H9 (cell line): ENCODE results near the gene CUL4A. TPM values are rescaled to one million over a fixed set of nuclear protein-coding genes. Genes with fewer than 3 reads are reported as not detected.

Experiments
- DNase-seq: peaks from one replicate; pipeline ENCODE4 v3.0.0-alpha.2; 2017
- H2AFZ ChIP-seq: one replicate; pipeline ENCODE4 v1.6.1; 2013; ENCODE audit warnings: mild to moderate bottlenecking, low read length, control low read depth, moderate library complexity
- H2AK5ac ChIP-seq: 2 replicates; pipeline ENCODE4 v1.6.1; 2013; ENCODE audit warnings: low read length, control low read depth, mixed read lengths; ENCODE audit not compliant: insufficient read length
- H2BK120ac ChIP-seq: one replicate; pipeline ENCODE4 v1.6.1; 2013; ENCODE audit warnings: low read depth, mild to moderate bottlenecking, low read length, control low read depth, inconsistent platforms; ENCODE audit not compliant: poor library complexity, severe bottlenecking
- H2BK12ac ChIP-seq: 2 replicates; pipeline ENCODE4 v1.6.1; 2013; ENCODE audit warnings: low read length, control low read depth, mixed read lengths, low read depth; ENCODE audit not compliant: insufficient read length
- H2BK15ac ChIP-seq: 2 replicates; pipeline ENCODE4 v1.6.1; 2013; ENCODE audit warnings: low read depth, low read length, control low read depth
- H2BK20ac ChIP-seq: one replicate; pipeline ENCODE4 v1.6.1; 2013; ENCODE audit warnings: low read depth, mild to moderate bottlenecking, low read length, control low read depth, inconsistent platforms; ENCODE audit not compliant: poor library complexity, severe bottlenecking
- H2BK5ac ChIP-seq: 2 replicates; pipeline ENCODE4 v1.6.1; 2013; ENCODE audit warnings: low read length, control low read depth, mixed read lengths; ENCODE audit not compliant: insufficient read length
- H3K14ac ChIP-seq: 2 replicates; pipeline ENCODE4 v1.6.1; 2013; ENCODE audit warnings: low read length, control low read depth; ENCODE audit not compliant: insufficient read depth
- H3K18ac ChIP-seq: 2 replicates; pipeline ENCODE4 v1.6.1; 2013; ENCODE audit warnings: low read depth, mild to moderate bottlenecking, mixed read lengths, low read length, control low read depth; ENCODE audit not compliant: insufficient read length
- H3K23ac ChIP-seq: 2 replicates; pipeline ENCODE4 v1.6.1; 2013; ENCODE audit warnings: low read length, control low read depth, mixed read lengths, low read depth; ENCODE audit not compliant: insufficient read length
- H3K23me2 ChIP-seq: 2 replicates; pipeline ENCODE4 v1.6.1; 2013; ENCODE audit warnings: low read depth, mild to moderate bottlenecking, mixed read lengths, low read length, control low read depth; ENCODE audit not compliant: insufficient read length, poor library complexity, severe bottlenecking
- H3K27ac ChIP-seq: 2 replicates; pipeline ENCODE4 v1.5.1; 2013; ENCODE audit warnings: low read length, control low read depth, mixed read lengths, low read depth; ENCODE audit not compliant: insufficient read length
- H3K27me3 ChIP-seq: 2 replicates; pipeline ENCODE4 v1.6.1; 2013; ENCODE audit warnings: low read length, control low read depth, inconsistent platforms; ENCODE audit not compliant: insufficient read depth
- H3K4ac ChIP-seq: 2 replicates; pipeline ENCODE4 v1.6.1; 2013; ENCODE audit warnings: low read depth, mild to moderate bottlenecking, control low read depth, inconsistent platforms, low read length, moderate library complexity
- H3K4me1 ChIP-seq: 2 replicates; pipeline ENCODE4 v1.6.1; 2013; ENCODE audit warnings: low read length, control low read depth, inconsistent platforms; ENCODE audit not compliant: insufficient read depth
- H3K4me2 ChIP-seq: 2 replicates; pipeline ENCODE4 v1.6.1; 2013; ENCODE audit warnings: low read length, control low read depth, mixed read lengths; ENCODE audit not compliant: insufficient read length, insufficient read depth
- H3K56ac ChIP-seq: 2 replicates; pipeline ENCODE4 v1.6.1; 2013; ENCODE audit warnings: low read depth, mild to moderate bottlenecking, mixed read lengths, low read length, control low read depth; ENCODE audit not compliant: insufficient read length
- H3K79me1 ChIP-seq: 2 replicates; pipeline ENCODE4 v1.6.1; 2013; ENCODE audit warnings: low read depth, mild to moderate bottlenecking, moderate library complexity, low read length, control low read depth, inconsistent platforms; ENCODE audit not compliant: insufficient read depth, poor library complexity, severe bottlenecking
- H3K79me2 ChIP-seq: 2 replicates; pipeline ENCODE4 v1.6.1; 2013; ENCODE audit warnings: low read length, control low read depth, inconsistent platforms; ENCODE audit not compliant: insufficient read depth
- H3K9ac ChIP-seq: 2 replicates; pipeline ENCODE4 v1.6.1; 2013; ENCODE audit warnings: low read length, control low read depth, mixed read lengths; ENCODE audit not compliant: insufficient read length; ENCODE audit errors: extremely low read depth
- H3K9me3 ChIP-seq: one replicate; pipeline ENCODE4 v1.6.1; 2013; ENCODE audit warnings: low read depth, low read length, inconsistent platforms; ENCODE audit not compliant: control insufficient read depth
- H3T11ph ChIP-seq: one replicate; pipeline ENCODE4 v1.6.1; 2013; ENCODE audit warnings: mild to moderate bottlenecking, low read length, control low read depth, inconsistent platforms
- H4K20me1 ChIP-seq: one replicate; pipeline ENCODE4 v1.6.1; 2013; ENCODE audit not compliant: control insufficient read depth, insufficient read length, insufficient read depth
- H4K5ac ChIP-seq: 2 replicates; pipeline ENCODE4 v1.6.1; 2013; ENCODE audit warnings: low read depth, mild to moderate bottlenecking, mixed read lengths, low read length, control low read depth; ENCODE audit not compliant: insufficient read length
- H4K8ac ChIP-seq: replicated peaks from 2 replicates; pipeline ENCODE4 v1.6.1; 2013; ENCODE audit warnings: low read length, control low read depth, mixed read lengths, low read depth; ENCODE audit not compliant: insufficient read length
- H4K91ac ChIP-seq: 2 replicates; pipeline ENCODE4 v1.6.1; 2013; ENCODE audit warnings: low read depth, mild to moderate bottlenecking, moderate library complexity, mixed read lengths, low read length, control low read depth; ENCODE audit not compliant: insufficient read length
- H3K27ac Mint-ChIP-seq, 3 experiments: 2 replicates in 2 of 3; 3 replicates in 1 of 3; pipeline ENCODE4 v1.8.0; 2020 to 2021; ENCODE audit warnings: mixed read lengths in 3 of 3, mild to moderate bottlenecking in 1 of 3, moderate library complexity in 1 of 3
- H3K27me3 Mint-ChIP-seq: 2 replicates; pipeline ENCODE4 v1.8.0; 2021; ENCODE audit warnings: low read depth, mild to moderate bottlenecking, moderate library complexity, mixed read lengths
- H3K36me3 Mint-ChIP-seq, 3 experiments: 2 replicates in 2 of 3; 3 replicates in 1 of 3; pipeline ENCODE4 v1.8.0; 2020 to 2021; ENCODE audit warnings: low read depth in 3 of 3, mixed read lengths in 3 of 3; ENCODE audit not compliant: insufficient read depth in 1 of 3
- H3K4me1 Mint-ChIP-seq, 2 experiments: 2 replicates each; pipeline ENCODE4 v1.8.0; 2020; ENCODE audit warnings: mixed read lengths in 2 of 2
- H3K4me3 Mint-ChIP-seq, 2 experiments: 2 replicates in 1 of 2; 3 replicates in 1 of 2; pipeline ENCODE4 v1.8.0; 2020 to 2021; ENCODE audit warnings: mild to moderate bottlenecking in 2 of 2, mixed read lengths in 2 of 2, moderate library complexity in 1 of 2
- H3K9me3 Mint-ChIP-seq, 2 experiments: 2 replicates in 1 of 2; 3 replicates in 1 of 2; pipeline ENCODE4 v1.8.0; 2020; ENCODE audit warnings: mild to moderate bottlenecking in 2 of 2, mixed read lengths in 2 of 2, moderate library complexity in 1 of 2
- CTCF ChIP-seq: fragments of 200-600 bp; sonication (generic); conservative IDR thresholded peaks from 3 replicates; pipeline ENCODE4 v1.8.0; 2021; ENCODE audit warnings: antibody characterized with exemption, mild to moderate bottlenecking
- WGBS: extraction: QIAGEN DNeasy Blood & Tissue Kit; methylation state at CpG from one replicate; pipeline ENCODE4 v1.1.7; 2013; ENCODE audit warnings: missing lambda C conversion rate, low lambda C conversion rate, mixed read lengths; ENCODE audit not compliant: insufficient read length; ENCODE audit errors: extremely low coverage; 5-methylcytosine and 5-hydroxymethylcytosine counted together
- long read RNA-seq: library from polyadenylated mRNA; unstranded; transcript quantifications from one replicate; pipeline ENCODE4 v2.0.0, GENCODE V29; 2020
- total RNA-seq: library from RNA; stranded (reverse); gene quantifications from 2 replicates; pipeline ENCODE4 v1.2.1, GENCODE V29; 2021

Gene CUL4A
- total RNA-seq = 94.7 and 97.9 TPM in 2 replicates
- long read RNA-seq, full-length matches to known transcripts = 413 of 545 reads
- long read RNA-seq, partial matches to known transcripts = 65 of 545 reads
- long read RNA-seq, other reads (novel, unspliced or antisense) = 67 of 545 reads

DNA sequence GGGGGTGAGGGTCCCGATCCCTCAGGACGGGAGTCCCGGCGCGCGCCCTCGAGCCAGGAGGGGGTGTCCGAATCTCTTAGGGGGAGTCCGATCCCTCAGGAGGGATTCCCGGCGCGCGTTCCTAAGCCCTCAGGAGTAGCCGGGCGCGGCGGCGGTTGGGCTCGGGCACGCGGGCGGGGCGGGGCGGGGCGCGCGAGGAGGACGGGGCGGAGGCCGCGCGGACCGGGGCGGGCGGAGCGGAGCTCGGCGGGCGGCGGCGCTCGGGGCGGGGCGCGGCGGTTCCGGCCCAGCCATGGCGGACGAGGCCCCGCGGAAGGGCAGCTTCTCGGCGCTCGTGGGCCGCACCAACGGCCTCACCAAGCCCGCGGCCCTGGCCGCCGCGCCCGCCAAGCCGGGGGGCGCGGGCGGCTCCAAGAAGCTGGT lies at the start of gene CUL4A:
CUL4A (plus strand) TSS at position 278 of the 423 bp plus-strand sequence; CDS start at position 293, 15 bp downstream.
- H3K27me3 ChIP-seq = no peaks in the 10 kb centered on the region
- Mint-ChIP-seq H3K4me3 (peak within 1 kb of the TSS; percentile 91 to 93), H3K9me3 (no peaks in the 10 kb centered on the region), H3K4me1 (peaks cover 26 to 40% of the 10 kb centered on the region in 2 experiments), H3K36me3 (peaks cover 37 to 45% (median 42%) of the 10 kb centered on the region in 3 experiments), H3K27ac (peak within 1 kb of the TSS in 1 of 3 experiments; percentile 34; a peak in 1 of 7 replicates), H3K27me3 (no peaks in the 10 kb centered on the region)
- H3K18ac ChIP-seq = peak within 1 kb of the TSS; percentile 96
- TF ChIP-seq CTCF = no peak
- peaks cover 7% of the 10 kb centered on the region for H3K79me1 ChIP-seq
- no peak within 1 kb of the TSS for H2AFZ ChIP-seq
- H4K91ac ChIP-seq = peak within 1 kb of the TSS; percentile 71
- peak within 1 kb of the TSS; percentile 88 for H3K4me2 ChIP-seq
- peaks cover 63% of the 10 kb centered on the region for H3K79me2 ChIP-seq
- no peak within 1 kb of the TSS for H2BK5ac ChIP-seq
- peaks cover 6% of the 10 kb centered on the region for H3K23me2 ChIP-seq
- H4K5ac ChIP-seq = no peak within 1 kb of the TSS
- no peaks in the 10 kb centered on the region for H4K20me1 ChIP-seq
- peak within 1 kb of the TSS; percentile 98 for H3K14ac ChIP-seq
- no peak within 1 kb of the TSS for H2BK20ac ChIP-seq
- peak within 1 kb of the TSS; percentile 84 for H2BK120ac ChIP-seq
- no peak within 1 kb of the TSS for H3K23ac ChIP-seq
- WGBS = no CpG with 5 or more reads among the region's 66 CpGs
- H2BK15ac ChIP-seq = no peak within 1 kb of the TSS
- peak; percentile 71 for DNase-seq
- H2BK12ac ChIP-seq = no peak within 1 kb of the TSS
- H4K8ac ChIP-seq = no peak within 1 kb of the TSS
- no peak within 1 kb of the TSS for H2AK5ac ChIP-seq
- H3K9me3 ChIP-seq = no peaks in the 10 kb centered on the region
- peak within 1 kb of the TSS; percentile 24 for H3K27ac ChIP-seq
- H3K9ac ChIP-seq = peak within 1 kb of the TSS; percentile 95
- H3T11ph ChIP-seq = no peak within 1 kb of the TSS
- H3K4ac ChIP-seq = no peak within 1 kb of the TSS; the same call in 1 of the 2 replicates
- H3K4me1 ChIP-seq = no peaks in the 10 kb centered on the region
- H3K56ac ChIP-seq = no peak within 1 kb of the TSS
